Measurements from ENCODE around the gene GSX2. TPM values are rescaled to one million over a fixed set of nuclear protein-coding genes. Genes with fewer than 3 reads are reported as not detected.

The GSX2 gene
- total and polyA plus RNA-seq, 10 of the 15 experiments (the other 5 are each of a cell fraction or from before 2014, with no cell fraction given) = 0.04 to 0.58 (median 0.50) TPM; not detected in 5

GRCh38 chr4:54120518-54120917 lies 20.6 kb downstream of the GSX2 start:
- H3K9ac ChIP-seq (ENCODE audit: control insufficient read depth, insufficient read depth, low read length) = no peak overlapping the region
- SMC1A ChIA-PET (ENCODE audit: uncharacterized antibody, unreplicated experiment) = no interaction called here

DNA sequence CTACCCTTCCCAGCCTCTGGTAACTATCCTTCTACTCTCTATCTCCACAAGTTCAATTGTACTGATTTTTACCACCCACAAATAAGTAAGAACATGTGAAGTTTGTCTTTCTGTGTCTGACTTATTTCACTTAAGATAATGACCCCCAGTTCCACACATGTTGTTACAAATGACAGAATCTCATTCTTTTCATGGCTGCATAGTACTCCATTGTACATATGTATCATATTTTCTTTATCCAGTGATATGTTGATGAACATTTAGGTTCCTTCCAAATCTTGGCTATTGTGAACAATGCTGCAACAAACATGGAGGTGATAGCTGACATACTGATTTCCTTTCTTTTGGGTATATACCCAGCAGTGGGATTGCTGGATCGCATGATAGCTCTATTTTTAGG lies 27.7 kb downstream of the GSX2 start:
- ChIA-PET SMC1A (ENCODE audit: uncharacterized antibody, unreplicated experiment) (interaction anchor here (0.6 kb wide), 1 partner anchor 1023 kb away, joined by 3 read pairs; no protein-coding TSS in a partner anchor), CTCF (no interaction called here), POLR2A (no interaction called here), RAD21 (ENCODE audit: unreplicated experiment) (no interaction called here)
- intact Hi-C loops (cut with micrococcal nuclease; ENCODE audit: unreplicated experiment) (no loop called here), in situ Hi-C loops (cut with MboI) (no loop called here)
- BruUV-seq (replicated peaks) = no TSS peak
- no peak overlapping the region for H3K27ac ChIP-seq (ENCODE audit: control insufficient read depth, insufficient read depth)
- no peak overlapping the region for H3K4me3 ChIP-seq
- H3K9ac ChIP-seq (ENCODE audit: control insufficient read depth, insufficient read depth, low read length) = no peak overlapping the region
- no peaks in the 10 kb centered on the region for H3K9me3 ChIP-seq (replicated peaks; ENCODE audit: control insufficient read depth, insufficient read depth, low read length)
- no peaks in the 10 kb centered on the region for H3K79me2 ChIP-seq (ENCODE audit: control insufficient read depth, insufficient read depth, low read length)
- FAIRE-seq (no peak), DNase-seq (ENCODE audit: low read depth, low spot score) (no peak), ATAC-seq (no peak)
- no peak overlapping the region for H3K4me2 ChIP-seq (ENCODE audit: control insufficient read depth, insufficient read depth)
- no peaks in the 10 kb centered on the region for H3K27me3 ChIP-seq (replicated peaks in 1 of 2; ENCODE audit: control insufficient read depth in 2 of 2, insufficient read depth in 2 of 2, low read length in 1 of 2)
- no peaks in the 10 kb centered on the region for H4K20me1 ChIP-seq (ENCODE audit: control insufficient read depth, insufficient read depth)
- WGBS (ENCODE audit: insufficient coverage, insufficient replicate concordance, low lambda C conversion rate, missing lambda C conversion rate) = 80% methylated on average over 1 of the region's 1 CpG
- no peak overlapping the region for H2AFZ ChIP-seq (ENCODE audit: control insufficient read depth, low read depth, low read length)
- H3K36me3 ChIP-seq (ENCODE audit: control insufficient read depth in 2 of 2, insufficient read depth in 2 of 2, low read length in 1 of 2) = no peaks in the 10 kb centered on the region
- H3K4me1 ChIP-seq (ENCODE audit: control insufficient read depth, insufficient read depth, low read length) = no peaks in the 10 kb centered on the region
- no peak for TF ChIP-seq ELK1 (IDR thresholded peaks at IDR 0.05; ENCODE audit: low read depth, low read length)
- TF ChIP-seq, protein P1, sequence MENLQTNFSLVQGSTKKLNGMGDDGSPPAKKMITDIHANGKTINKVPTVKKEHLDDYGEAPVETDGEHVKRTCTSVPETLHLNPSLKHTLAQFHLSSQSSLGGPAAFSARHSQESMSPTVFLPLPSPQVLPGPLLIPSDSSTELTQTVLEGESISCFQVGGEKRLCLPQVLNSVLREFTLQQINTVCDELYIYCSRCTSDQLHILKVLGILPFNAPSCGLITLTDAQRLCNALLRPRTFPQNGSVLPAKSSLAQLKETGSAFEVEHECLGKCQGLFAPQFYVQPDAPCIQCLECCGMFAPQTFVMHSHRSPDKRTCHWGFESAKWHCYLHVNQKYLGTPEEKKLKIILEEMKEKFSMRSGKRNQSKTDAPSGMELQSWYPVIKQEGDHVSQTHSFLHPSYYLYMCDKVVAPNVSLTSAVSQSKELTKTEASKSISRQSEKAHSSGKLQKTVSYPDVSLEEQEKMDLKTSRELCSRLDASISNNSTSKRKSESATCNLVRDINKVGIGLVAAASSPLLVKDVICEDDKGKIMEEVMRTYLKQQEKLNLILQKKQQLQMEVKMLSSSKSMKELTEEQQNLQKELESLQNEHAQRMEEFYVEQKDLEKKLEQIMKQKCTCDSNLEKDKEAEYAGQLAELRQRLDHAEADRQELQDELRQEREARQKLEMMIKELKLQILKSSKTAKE (IDR thresholded peaks at IDR 0.05; ENCODE audit: low read depth, poor library complexity, severe bottlenecking) = no peak
- TF ChIP-seq ZNF687 (IDR thresholded peaks at IDR 0.05) = no peak
- no peak for TF ChIP-seq NR2C1 (IDR thresholded peaks at IDR 0.05)
- no peak for TF ChIP-seq PKNOX1 (IDR thresholded peaks at IDR 0.05)

More at GRCh38 chr4:54120518-54120917, 20.6 kb downstream of the GSX2 start:
- Histone ChIP-seq H4K20me1 (ENCODE audit: control insufficient read depth, insufficient read depth) (no peaks in the 10 kb centered on the region), H3K4me2 (ENCODE audit: control insufficient read depth, insufficient read depth) (no peak overlapping the region), H3K27ac (ENCODE audit: control insufficient read depth, insufficient read depth) (no peak overlapping the region), H3K9me3 (replicated peaks; ENCODE audit: control insufficient read depth, insufficient read depth, low read length) (no peaks in the 10 kb centered on the region), H3K79me2 (ENCODE audit: control insufficient read depth, insufficient read depth, low read length) (no peaks in the 10 kb centered on the region), H3K4me1 (ENCODE audit: control insufficient read depth, insufficient read depth, low read length) (no peaks in the 10 kb centered on the region), H3K27me3 (replicated peaks in 1 of 2; ENCODE audit: control insufficient read depth in 2 of 2, insufficient read depth in 2 of 2, low read length in 1 of 2) (no peaks in the 10 kb centered on the region), H3K4me3 (no peak overlapping the region), H2AFZ (ENCODE audit: control insufficient read depth, low read depth, low read length) (no peak overlapping the region), H3K36me3 (ENCODE audit: control insufficient read depth in 2 of 2, insufficient read depth in 2 of 2, low read length in 1 of 2) (no peaks in the 10 kb centered on the region)
- TF ChIP-seq ZZZ3 (IDR thresholded peaks at IDR 0.05; ENCODE audit: control insufficient read depth, insufficient read length, low read depth) = no peak
- FAIRE-seq = no peak
- RAD21 ChIA-PET (ENCODE audit: unreplicated experiment) = no interaction called here
- BruUV-seq (replicated peaks) = no TSS peak
- POLR2A ChIA-PET = no interaction called here
- in situ Hi-C loops (cut with MboI) (no loop called here), intact Hi-C loops (cut with micrococcal nuclease; ENCODE audit: unreplicated experiment) (no loop called here)
- DNase-seq (ENCODE audit: low read depth, low spot score) = no peak
- CTCF ChIA-PET = no interaction called here
- no peak for ATAC-seq
